Measurements from ENCODE around the gene LRRC7.

GRCh38 chr1:69747207-69747606 lies 179.5 kb downstream of the LRRC7 start:
- no peak for TF ChIP-seq CTCF (IDR thresholded peaks at IDR 0.05)
- no peak for TF ChIP-seq POLR2A (IDR thresholded peaks at IDR 0.05)
